GM12892 (cell line): Measurements from ENCODE around the gene SLCO3A1.

Experiments used
- POLR2A ChIP-seq: IDR thresholded peaks from 2 replicates; pipeline ENCODE4 v1.6.1; 2011; ENCODE audit warnings: low read depth, low read length, control low read depth
- POLR2AphosphoS5 ChIP-seq: IDR thresholded peaks from 2 replicates; pipeline ENCODE4 v1.6.1; 2011; ENCODE audit warnings: low read depth, low read length, control low read depth
- TAF1 ChIP-seq: IDR thresholded peaks from 2 replicates; pipeline ENCODE4 v1.6.1; 2011; ENCODE audit warnings: low read depth, mild to moderate bottlenecking, control low read depth, low read length, borderline replicate concordance

DNA sequence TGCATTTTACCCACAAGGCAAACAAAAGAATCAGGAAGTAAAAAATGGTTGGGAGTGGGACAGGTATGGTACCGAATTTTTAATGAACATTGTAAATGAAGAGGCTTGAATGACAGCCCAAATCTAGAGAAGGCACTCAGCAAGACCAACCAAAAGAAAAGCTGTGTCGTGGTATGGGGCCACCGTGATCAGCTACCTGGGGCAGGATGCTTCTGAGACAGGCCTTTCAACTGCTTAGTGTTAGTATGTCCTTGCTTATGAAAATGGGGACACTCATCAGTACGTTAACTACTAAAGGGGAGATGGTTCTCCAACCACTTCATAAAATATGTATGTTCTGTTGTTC, 311.5 kb downstream of the SLCO3A1 start:
- TF ChIP-seq POLR2A (no peak), POLR2AphosphoS5 (no peak), TAF1 (no peak)
